Measurements from ENCODE around the gene CPPED1.

DNA sequence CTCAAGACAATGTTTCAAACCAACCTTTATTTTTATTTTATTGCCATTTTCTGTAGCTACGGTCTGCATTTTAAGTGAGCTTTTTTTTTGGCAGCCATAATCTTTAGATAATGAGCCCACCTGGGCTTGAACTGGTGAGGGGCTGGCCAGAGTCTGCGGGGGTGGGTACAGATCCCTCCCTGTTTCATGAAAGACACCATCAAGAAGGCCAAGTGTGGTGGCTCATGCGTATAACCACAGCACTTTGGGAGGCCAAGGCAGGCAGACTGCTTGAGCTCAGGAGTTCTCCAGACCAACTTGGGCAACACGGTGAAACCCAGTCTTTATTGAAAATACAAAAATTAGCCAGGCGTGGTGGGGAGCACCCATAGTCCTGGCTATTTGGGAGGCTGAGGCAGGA, 113.7 kb downstream of the CPPED1 start:
- TF ChIP-seq, protein P1, sequence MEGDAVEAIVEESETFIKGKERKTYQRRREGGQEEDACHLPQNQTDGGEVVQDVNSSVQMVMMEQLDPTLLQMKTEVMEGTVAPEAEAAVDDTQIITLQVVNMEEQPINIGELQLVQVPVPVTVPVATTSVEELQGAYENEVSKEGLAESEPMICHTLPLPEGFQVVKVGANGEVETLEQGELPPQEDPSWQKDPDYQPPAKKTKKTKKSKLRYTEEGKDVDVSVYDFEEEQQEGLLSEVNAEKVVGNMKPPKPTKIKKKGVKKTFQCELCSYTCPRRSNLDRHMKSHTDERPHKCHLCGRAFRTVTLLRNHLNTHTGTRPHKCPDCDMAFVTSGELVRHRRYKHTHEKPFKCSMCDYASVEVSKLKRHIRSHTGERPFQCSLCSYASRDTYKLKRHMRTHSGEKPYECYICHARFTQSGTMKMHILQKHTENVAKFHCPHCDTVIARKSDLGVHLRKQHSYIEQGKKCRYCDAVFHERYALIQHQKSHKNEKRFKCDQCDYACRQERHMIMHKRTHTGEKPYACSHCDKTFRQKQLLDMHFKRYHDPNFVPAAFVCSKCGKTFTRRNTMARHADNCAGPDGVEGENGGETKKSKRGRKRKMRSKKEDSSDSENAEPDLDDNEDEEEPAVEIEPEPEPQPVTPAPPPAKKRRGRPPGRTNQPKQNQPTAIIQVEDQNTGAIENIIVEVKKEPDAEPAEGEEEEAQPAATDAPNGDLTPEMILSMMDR (IDR thresholded peaks at IDR 0.05 in 2 of 3, conservative IDR thresholded peaks at IDR 0.05 in 1 of 3; ENCODE audit: control insufficient read depth in 2 of 3, extremely low read depth in 1 of 3, insufficient read depth in 1 of 3, low read depth in 3 of 3, low read length in 3 of 3) = no peak
- TF ChIP-seq, protein P2, sequence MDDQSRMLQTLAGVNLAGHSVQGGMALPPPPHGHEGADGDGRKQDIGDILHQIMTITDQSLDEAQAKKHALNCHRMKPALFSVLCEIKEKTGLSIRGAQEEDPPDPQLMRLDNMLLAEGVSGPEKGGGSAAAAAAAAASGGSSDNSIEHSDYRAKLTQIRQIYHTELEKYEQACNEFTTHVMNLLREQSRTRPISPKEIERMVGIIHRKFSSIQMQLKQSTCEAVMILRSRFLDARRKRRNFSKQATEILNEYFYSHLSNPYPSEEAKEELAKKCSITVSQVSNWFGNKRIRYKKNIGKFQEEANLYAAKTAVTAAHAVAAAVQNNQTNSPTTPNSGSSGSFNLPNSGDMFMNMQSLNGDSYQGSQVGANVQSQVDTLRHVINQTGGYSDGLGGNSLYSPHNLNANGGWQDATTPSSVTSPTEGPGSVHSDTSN (IDR thresholded peaks at IDR 0.05; ENCODE audit: insufficient replicate concordance, low read depth, low read length) = no peak
- no peak for TF ChIP-seq NR2F1 (conservative IDR thresholded peaks at IDR 0.05)
- TF ChIP-seq SIN3A (IDR thresholded peaks at IDR 0.05; ENCODE audit: low read depth, low read length) = no peak
- no peak for TF ChIP-seq BCL11A (IDR thresholded peaks at IDR 0.05; ENCODE audit: low read depth, low read length)
- no peak for TF ChIP-seq POLR2AphosphoS5 (IDR thresholded peaks at IDR 0.05; ENCODE audit: low read length)
- TF ChIP-seq, protein P3, sequence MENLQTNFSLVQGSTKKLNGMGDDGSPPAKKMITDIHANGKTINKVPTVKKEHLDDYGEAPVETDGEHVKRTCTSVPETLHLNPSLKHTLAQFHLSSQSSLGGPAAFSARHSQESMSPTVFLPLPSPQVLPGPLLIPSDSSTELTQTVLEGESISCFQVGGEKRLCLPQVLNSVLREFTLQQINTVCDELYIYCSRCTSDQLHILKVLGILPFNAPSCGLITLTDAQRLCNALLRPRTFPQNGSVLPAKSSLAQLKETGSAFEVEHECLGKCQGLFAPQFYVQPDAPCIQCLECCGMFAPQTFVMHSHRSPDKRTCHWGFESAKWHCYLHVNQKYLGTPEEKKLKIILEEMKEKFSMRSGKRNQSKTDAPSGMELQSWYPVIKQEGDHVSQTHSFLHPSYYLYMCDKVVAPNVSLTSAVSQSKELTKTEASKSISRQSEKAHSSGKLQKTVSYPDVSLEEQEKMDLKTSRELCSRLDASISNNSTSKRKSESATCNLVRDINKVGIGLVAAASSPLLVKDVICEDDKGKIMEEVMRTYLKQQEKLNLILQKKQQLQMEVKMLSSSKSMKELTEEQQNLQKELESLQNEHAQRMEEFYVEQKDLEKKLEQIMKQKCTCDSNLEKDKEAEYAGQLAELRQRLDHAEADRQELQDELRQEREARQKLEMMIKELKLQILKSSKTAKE (IDR thresholded peaks at IDR 0.05; ENCODE audit: low read depth, poor library complexity, severe bottlenecking) = no peak
- no peak for TF ChIP-seq CREB1 (IDR thresholded peaks at IDR 0.05; ENCODE audit: low read depth)
- TF ChIP-seq, protein P4, sequence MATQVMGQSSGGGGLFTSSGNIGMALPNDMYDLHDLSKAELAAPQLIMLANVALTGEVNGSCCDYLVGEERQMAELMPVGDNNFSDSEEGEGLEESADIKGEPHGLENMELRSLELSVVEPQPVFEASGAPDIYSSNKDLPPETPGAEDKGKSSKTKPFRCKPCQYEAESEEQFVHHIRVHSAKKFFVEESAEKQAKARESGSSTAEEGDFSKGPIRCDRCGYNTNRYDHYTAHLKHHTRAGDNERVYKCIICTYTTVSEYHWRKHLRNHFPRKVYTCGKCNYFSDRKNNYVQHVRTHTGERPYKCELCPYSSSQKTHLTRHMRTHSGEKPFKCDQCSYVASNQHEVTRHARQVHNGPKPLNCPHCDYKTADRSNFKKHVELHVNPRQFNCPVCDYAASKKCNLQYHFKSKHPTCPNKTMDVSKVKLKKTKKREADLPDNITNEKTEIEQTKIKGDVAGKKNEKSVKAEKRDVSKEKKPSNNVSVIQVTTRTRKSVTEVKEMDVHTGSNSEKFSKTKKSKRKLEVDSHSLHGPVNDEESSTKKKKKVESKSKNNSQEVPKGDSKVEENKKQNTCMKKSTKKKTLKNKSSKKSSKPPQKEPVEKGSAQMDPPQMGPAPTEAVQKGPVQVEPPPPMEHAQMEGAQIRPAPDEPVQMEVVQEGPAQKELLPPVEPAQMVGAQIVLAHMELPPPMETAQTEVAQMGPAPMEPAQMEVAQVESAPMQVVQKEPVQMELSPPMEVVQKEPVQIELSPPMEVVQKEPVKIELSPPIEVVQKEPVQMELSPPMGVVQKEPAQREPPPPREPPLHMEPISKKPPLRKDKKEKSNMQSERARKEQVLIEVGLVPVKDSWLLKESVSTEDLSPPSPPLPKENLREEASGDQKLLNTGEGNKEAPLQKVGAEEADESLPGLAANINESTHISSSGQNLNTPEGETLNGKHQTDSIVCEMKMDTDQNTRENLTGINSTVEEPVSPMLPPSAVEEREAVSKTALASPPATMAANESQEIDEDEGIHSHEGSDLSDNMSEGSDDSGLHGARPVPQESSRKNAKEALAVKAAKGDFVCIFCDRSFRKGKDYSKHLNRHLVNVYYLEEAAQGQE (IDR thresholded peaks at IDR 0.05; ENCODE audit: low read depth, low read length) = no peak
- no peak for TF ChIP-seq CHD2 (IDR thresholded peaks at IDR 0.05; ENCODE audit: borderline replicate concordance, low read depth, low read length)
- TF ChIP-seq, protein P5, sequence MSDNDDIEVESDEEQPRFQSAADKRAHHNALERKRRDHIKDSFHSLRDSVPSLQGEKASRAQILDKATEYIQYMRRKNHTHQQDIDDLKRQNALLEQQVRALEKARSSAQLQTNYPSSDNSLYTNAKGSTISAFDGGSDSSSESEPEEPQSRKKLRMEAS (IDR thresholded peaks at IDR 0.05; ENCODE audit: low read depth, low read length) = no peak
